ENCODE data around the gene CDC42. TPM values are rescaled to one million over a fixed set of nuclear protein-coding genes. Genes with fewer than 3 reads are reported as not detected.

The CDC42 gene
- total RNA-seq, 4 donors from 2014 or later = 228 to 244 (median 240) TPM

GRCh38 chr1:22118291-22118992 is 65.9 kb downstream of the CDC42 start:
- no peak for DNase-seq
- Histone ChIP-seq H3K4me1 (peaks cover 13 to 38% of the 10 kb centered on the region in 2 donors), H3K27me3 (no peaks in the 10 kb centered on the region), H3K9me3 (no peaks in the 10 kb centered on the region), H3K36me3 (no peaks in the 10 kb centered on the region), H3K4me3 (replicated peaks in 1 of 3) (no peak overlapping the region), H3K27ac (no peak overlapping the region)
- intact Hi-C loops (cut with DNase I) = no loop called here
- WGBS, 2 donors = 73 to 91% methylated on average over 4 to 7 of the region's 8 CpGs
- TF ChIP-seq, protein P1, sequence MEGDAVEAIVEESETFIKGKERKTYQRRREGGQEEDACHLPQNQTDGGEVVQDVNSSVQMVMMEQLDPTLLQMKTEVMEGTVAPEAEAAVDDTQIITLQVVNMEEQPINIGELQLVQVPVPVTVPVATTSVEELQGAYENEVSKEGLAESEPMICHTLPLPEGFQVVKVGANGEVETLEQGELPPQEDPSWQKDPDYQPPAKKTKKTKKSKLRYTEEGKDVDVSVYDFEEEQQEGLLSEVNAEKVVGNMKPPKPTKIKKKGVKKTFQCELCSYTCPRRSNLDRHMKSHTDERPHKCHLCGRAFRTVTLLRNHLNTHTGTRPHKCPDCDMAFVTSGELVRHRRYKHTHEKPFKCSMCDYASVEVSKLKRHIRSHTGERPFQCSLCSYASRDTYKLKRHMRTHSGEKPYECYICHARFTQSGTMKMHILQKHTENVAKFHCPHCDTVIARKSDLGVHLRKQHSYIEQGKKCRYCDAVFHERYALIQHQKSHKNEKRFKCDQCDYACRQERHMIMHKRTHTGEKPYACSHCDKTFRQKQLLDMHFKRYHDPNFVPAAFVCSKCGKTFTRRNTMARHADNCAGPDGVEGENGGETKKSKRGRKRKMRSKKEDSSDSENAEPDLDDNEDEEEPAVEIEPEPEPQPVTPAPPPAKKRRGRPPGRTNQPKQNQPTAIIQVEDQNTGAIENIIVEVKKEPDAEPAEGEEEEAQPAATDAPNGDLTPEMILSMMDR (IDR thresholded peaks at IDR 0.05) = no peak
- TF ChIP-seq POLR2A (IDR thresholded peaks at IDR 0.05) = no peak

- no peak overlapping the region for H3K27ac ChIP-seq
- 94 to 97% methylated on average over 19 to 41 of the region's 44 CpGs for WGBS, 2 donors
- no peaks in the 10 kb centered on the region for H3K9me3 ChIP-seq
- intact Hi-C loops (cut with DNase I) = no loop called here
- DNase-seq = no peak
- no peaks in the 10 kb centered on the region for H3K36me3 ChIP-seq
- no peaks in the 10 kb centered on the region for H3K27me3 ChIP-seq
- TF ChIP-seq, protein P1 (IDR thresholded peaks at IDR 0.05) = no peak
- TF ChIP-seq POLR2A (IDR thresholded peaks at IDR 0.05) = no peak
- H3K4me1 ChIP-seq = peaks cover 4 to 25% of the 10 kb centered on the region in 2 donors
- H3K4me3 ChIP-seq (replicated peaks in 1 of 3) = no peak overlapping the region
Observed at GRCh38 chr1:22119626-22120468, 67.3 kb downstream of the CDC42 start.

- intact Hi-C loops (cut with DNase I) = no loop called here
- no peaks in the 10 kb centered on the region for H3K36me3 ChIP-seq
- H3K27me3 ChIP-seq = no peaks in the 10 kb centered on the region
- 76 to 82% methylated on average over 11 of the region's 11 CpGs for WGBS, 2 donors
- H3K4me1 ChIP-seq = peaks cover 4 to 20% of the 10 kb centered on the region in 2 donors
- H3K9me3 ChIP-seq = no peaks in the 10 kb centered on the region
- TF ChIP-seq POLR2A (IDR thresholded peaks at IDR 0.05) = no peak
- TF ChIP-seq, protein P1 (IDR thresholded peaks at IDR 0.05) = no peak
- no peak overlapping the region for H3K27ac ChIP-seq
- no peak for DNase-seq
- H3K4me3 ChIP-seq (replicated peaks in 1 of 3) = no peak overlapping the region
Observed at GRCh38 chr1:22120469-22120790, 67.9 kb downstream of the CDC42 start.

GRCh38 chr1:22121421-22121911 is 69.0 kb downstream of the CDC42 start:
- Histone ChIP-seq H3K4me3 (replicated peaks in 1 of 3) (no peak overlapping the region), H3K36me3 (no peaks in the 10 kb centered on the region), H3K27me3 (no peaks in the 10 kb centered on the region), H3K4me1 (peaks cover 1 to 13% of the 10 kb centered on the region in 2 donors), H3K27ac (no peak overlapping the region), H3K9me3 (no peaks in the 10 kb centered on the region)
- TF ChIP-seq POLR2A (IDR thresholded peaks at IDR 0.05) = no peak
- TF ChIP-seq, protein P1 (IDR thresholded peaks at IDR 0.05) = no peak
- WGBS, 2 donors = 77 to 86% methylated on average over 14 to 15 of the region's 15 CpGs
- DNase-seq = no peak
- intact Hi-C loops (cut with DNase I) = no loop called here
